Measurements from ENCODE around the gene PGAP3. TPM values are rescaled to one million over a fixed set of nuclear protein-coding genes. Genes with fewer than 3 reads are reported as not detected.

PGAP3 gene
- total and polyA plus RNA-seq, 2 of the 4 experiments (the other 2 are of a cell fraction): 4.3 to 9.8 TPM

DNA sequence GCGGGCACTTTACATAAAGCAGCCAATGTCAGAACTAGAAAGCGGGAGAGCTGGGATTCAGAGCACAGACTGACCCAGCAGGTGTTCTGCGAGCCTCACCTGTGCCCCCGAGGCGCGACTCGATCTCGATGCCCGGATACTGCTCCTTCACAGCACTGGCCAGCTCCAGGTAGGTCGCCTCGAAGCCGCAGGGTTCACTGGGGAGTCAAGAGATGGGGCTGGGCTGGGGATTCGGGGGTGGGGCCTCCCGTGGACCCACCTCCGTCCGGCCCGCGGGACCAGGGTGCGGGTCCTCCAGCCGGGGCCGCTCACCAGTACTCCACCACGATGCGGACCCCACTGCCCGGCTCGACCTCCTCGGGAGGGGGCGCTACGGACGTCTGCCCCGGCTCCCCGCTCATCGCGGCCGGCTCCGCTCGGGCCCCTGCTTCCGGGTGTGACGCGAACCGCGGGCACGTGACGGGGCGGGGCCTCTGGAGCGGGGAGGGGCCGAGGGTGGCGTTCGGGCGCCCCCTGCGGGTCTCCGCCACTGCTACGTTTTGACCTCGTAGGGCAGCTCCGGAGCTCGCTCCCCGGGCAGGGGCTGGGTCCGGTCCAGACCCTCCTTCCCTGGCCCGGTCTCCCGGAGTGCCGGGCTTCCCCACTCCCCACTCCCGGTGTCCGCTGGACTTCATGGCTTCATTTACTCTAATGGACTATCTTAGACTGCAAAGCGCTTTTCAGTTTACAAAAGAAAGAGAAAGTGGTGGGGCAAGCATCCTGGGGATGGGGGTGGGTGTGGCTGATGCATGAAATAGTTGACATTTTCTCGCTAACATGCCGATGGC lies 42.5 kb upstream of the PGAP3 start, which contains the start of gene MIEN1:
Gene MIEN1 (minus strand): TSS at position 438 of the 827 bp plus-strand sequence. CDS start 37 bp downstream, at position 401.
- peak within 1 kb of the TSS; percentile 90 for H3K23ac ChIP-seq (ENCODE audit: low read depth, low read length)
- peak within 1 kb of the TSS; percentile 83 for H3K9ac ChIP-seq (ENCODE audit: low read depth, low read length)
- in situ Hi-C loops (cut with MboI; ENCODE audit: low sequenced_read_pairs): no loop called here
- WGBS, 2 experiments (ENCODE audit: extremely low coverage in 2 of 2, insufficient read length in 1 of 2): no CpG with 5 or more reads among the region's 65 CpGs
- BruUV-seq (replicated peaks): no TSS peak
- no peaks in the 10 kb centered on the region; the same call in 1 of the 2 replicates for H4K20me1 ChIP-seq (ENCODE audit: insufficient read depth, low read length)
- POLR2A ChIA-PET (ENCODE audit: unreplicated experiment): no interaction called here
- intact Hi-C loops (cut with micrococcal nuclease): loop anchor here (1.0 kb wide), 1 partner anchor 24 kb away; no protein-coding TSS in a partner anchor
- dilution Hi-C loops (cut with HindIII; ENCODE audit: low sequenced_read_pairs, unreplicated experiment): no loop called here
- H3K14ac ChIP-seq (replicated peaks; ENCODE audit: low read depth, low read length): peak within 1 kb of the TSS; percentile 91
- peak within 1 kb of the TSS; percentile 85; the same call in 1 of the 2 replicates for H3K56ac ChIP-seq (ENCODE audit: extremely low read depth, insufficient read depth, low read length)
- H4K8ac ChIP-seq (ENCODE audit: low read depth in 2 of 2, low read length in 2 of 2): peak within 1 kb of the TSS; percentile 85 to 97
- peak within 1 kb of the TSS; percentile 82 for H4K91ac ChIP-seq (ENCODE audit: insufficient read depth, low read depth, low read length)
- H3K18ac ChIP-seq (ENCODE audit: low read depth, low read length): peak within 1 kb of the TSS; percentile 55; the same call in 1 of the 2 replicates
- peaks cover 5% of the 10 kb centered on the region; the same call in 1 of the 2 replicates for H3K4me1 ChIP-seq (ENCODE audit: control insufficient read depth, insufficient read depth, low read length)
- H2BK5ac ChIP-seq (ENCODE audit: low read depth, low read length, poor library complexity, severe bottlenecking): peak within 1 kb of the TSS; percentile 83
- no peak within 1 kb of the TSS for H2BK20ac ChIP-seq (ENCODE audit: low read depth, low read length)
- peak within 1 kb of the TSS; percentile 95 for H3K4me2 ChIP-seq (ENCODE audit: low read depth, low read length)
- H2AK5ac ChIP-seq (ENCODE audit: low read depth, low read length): peak within 1 kb of the TSS; percentile 84; the same call in 1 of the 2 replicates
- H3K4ac ChIP-seq (ENCODE audit: low read depth, low read length): peak within 1 kb of the TSS; percentile 89
- no peaks in the 10 kb centered on the region for H3K9me3 ChIP-seq (ENCODE audit: control insufficient read depth, insufficient read depth, low read length)
- peak within 1 kb of the TSS; percentile 74 for H3K4me3 ChIP-seq (ENCODE audit: insufficient read depth, low read depth, low read length)
- H3K27me3 ChIP-seq (ENCODE audit: control insufficient read depth, insufficient read depth, low read length): no peaks in the 10 kb centered on the region
- peak within 1 kb of the TSS; percentile 83 for H2BK120ac ChIP-seq (ENCODE audit: low read depth, low read length)
- peak within 1 kb of the TSS; percentile 87 for H3K27ac ChIP-seq (ENCODE audit: insufficient read depth, low read length)
- DNase-seq (peak; percentile 68), ATAC-seq (ENCODE audit: low read depth) (peak; percentile 97)
- H3K9me1 ChIP-seq (ENCODE audit: insufficient read depth, low read length): peaks cover 13% of the 10 kb centered on the region
- no peak within 1 kb of the TSS; the same call in 2 of the 3 replicates for H2BK15ac ChIP-seq (ENCODE audit: low read depth, low read length)
- peak within 1 kb of the TSS; percentile 97 for H2AK9ac ChIP-seq (replicated peaks; ENCODE audit: low read depth, low read length, poor library complexity)
- peaks cover 9 to 17% of the 10 kb centered on the region in 2 experiments for H3K79me1 ChIP-seq (ENCODE audit: low read depth in 1 of 2, low read length in 2 of 2)
- H3K36me3 ChIP-seq (ENCODE audit: control insufficient read depth, insufficient read depth, low read length): peaks cover 30% of the 10 kb centered on the region
- H2AFZ ChIP-seq (replicated peaks; ENCODE audit: low read length, poor library complexity): peak within 1 kb of the TSS; percentile 100
- CTCF ChIA-PET: interaction anchor here (0.5 to 1.8 kb wide), 6 partner anchors 19 to 108 kb away, joined by 3 to 5 read pairs (median 4); partner anchors contain the start of gene ERBB2
- H4K5ac ChIP-seq (ENCODE audit: low read depth, low read length): peak within 1 kb of the TSS; percentile 79
- TF ChIP-seq MAZ (IDR thresholded peaks at IDR 0.05; ENCODE audit: borderline replicate concordance, low read depth, low read length): peak; percentile 87
- TF ChIP-seq RCOR1 (IDR thresholded peaks at IDR 0.05; ENCODE audit: insufficient replicate concordance, low read length): no peak
- no peak for TF ChIP-seq CEBPB (IDR thresholded peaks at IDR 0.05; ENCODE audit: low read depth, low read length)
- TF ChIP-seq MXI1 (IDR thresholded peaks at IDR 0.05; ENCODE audit: borderline replicate concordance, low read depth, low read length): peak; percentile 32; the same call in 1 of the 2 replicates
- TF ChIP-seq CHD1 (IDR thresholded peaks at IDR 0.05; ENCODE audit: low read depth, low read length): no peak
- TF ChIP-seq USF2 (IDR thresholded peaks at IDR 0.05; ENCODE audit: low read depth, low read length): peak; percentile 98
- TF ChIP-seq RAD21 (IDR thresholded peaks at IDR 0.05; ENCODE audit: low read length): peak; percentile 43
- TF ChIP-seq FOS (IDR thresholded peaks at IDR 0.05; ENCODE audit: low read depth, low read length): no peak
- TF ChIP-seq RFX5 (IDR thresholded peaks at IDR 0.05; ENCODE audit: low read depth, low read length): no peak
- peak; percentile 84 for TF ChIP-seq POLR2A (IDR thresholded peaks at IDR 0.05; ENCODE audit: low read depth, low read length)
- no peak for TF ChIP-seq MAFK (IDR thresholded peaks at IDR 0.05; ENCODE audit: low read depth, low read length)
- peak; percentile 96 for TF ChIP-seq BHLHE40 (IDR thresholded peaks at IDR 0.05; ENCODE audit: low read depth, low read length)
- no peak for TF ChIP-seq ELK1 (IDR thresholded peaks at IDR 0.05; ENCODE audit: borderline replicate concordance, low read depth, low read length)

All from IMR-90 (cell line).